ENCODE data around the gene ATOH8. TPM values are rescaled to one million over a fixed set of nuclear protein-coding genes. Genes with fewer than 3 reads are reported as not detected.

ATOH8 gene
- total RNA-seq, 1 experiment from 2014 or later = 0.20 TPM

DNA sequence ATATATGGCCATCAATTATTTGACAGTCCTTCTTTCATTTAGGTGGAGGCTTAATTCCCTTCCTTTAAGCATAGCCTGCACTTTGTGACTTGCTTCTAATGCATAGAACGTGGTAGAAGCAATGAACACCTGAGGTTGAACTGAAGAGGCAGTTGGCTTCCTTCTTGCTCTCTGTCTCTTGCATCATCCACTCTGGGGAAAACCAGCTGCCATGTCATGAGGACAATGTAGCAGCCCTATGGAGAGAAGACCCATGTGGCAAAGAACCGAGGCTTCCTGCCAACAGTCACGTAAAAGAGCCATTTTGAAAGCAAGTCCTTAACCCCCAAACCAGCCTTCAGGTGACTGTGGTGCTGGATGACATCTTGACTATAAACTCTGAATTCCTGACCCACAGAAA, 46.8 kb downstream of the ATOH8 start:
- Histone ChIP-seq H4K91ac (ENCODE audit: insufficient read length, low read depth, low read length) (no peak overlapping the region), H3K27ac (ENCODE audit: insufficient read length, low read depth, low read length) (no peak overlapping the region), H2AK5ac (ENCODE audit: insufficient read length, low read length) (no peak overlapping the region), H4K20me1 (ENCODE audit: control insufficient read depth, insufficient read depth, insufficient read length) (no peaks in the 10 kb centered on the region), H4K8ac (replicated peaks; ENCODE audit: insufficient read length, low read depth, low read length) (no peak overlapping the region), H3K23ac (ENCODE audit: insufficient read length, low read depth, low read length) (no peak overlapping the region), H3K56ac (ENCODE audit: insufficient read length, low read depth, low read length) (no peak overlapping the region), H3K14ac (ENCODE audit: insufficient read depth, low read length) (no peak overlapping the region), H3K4ac (ENCODE audit: low read depth, low read length) (no peak overlapping the region), H4K5ac (ENCODE audit: insufficient read length, low read depth, low read length) (no peak overlapping the region), H3K23me2 (ENCODE audit: insufficient read length, low read depth, low read length, poor library complexity, severe bottlenecking) (no peaks in the 10 kb centered on the region), H2BK12ac (ENCODE audit: insufficient read length, low read depth, low read length) (no peak overlapping the region), H2BK5ac (ENCODE audit: insufficient read length, low read length) (no peak overlapping the region), H3K18ac (ENCODE audit: insufficient read length, low read depth, low read length) (no peak overlapping the region), H3K27me3 (ENCODE audit: insufficient read depth, low read length) (no peaks in the 10 kb centered on the region; the same call in 1 of the 2 replicates), H3K79me2 (ENCODE audit: insufficient read depth, low read length) (no peaks in the 10 kb centered on the region), H2BK15ac (ENCODE audit: low read depth, low read length) (no peak overlapping the region), H3K9ac (ENCODE audit: extremely low read depth, insufficient read length, low read length) (no peak overlapping the region), H2BK20ac (ENCODE audit: low read depth, low read length, poor library complexity, severe bottlenecking) (no peak overlapping the region), H2AFZ (ENCODE audit: low read length) (no peak overlapping the region), H3K9me3 (ENCODE audit: control insufficient read depth, low read depth, low read length) (no peaks in the 10 kb centered on the region), H2BK120ac (ENCODE audit: low read depth, low read length, poor library complexity, severe bottlenecking) (no peak overlapping the region), H3K4me2 (ENCODE audit: insufficient read depth, insufficient read length, low read length) (no peak overlapping the region), H3T11ph (ENCODE audit: low read length) (no peak overlapping the region), H3K79me1 (ENCODE audit: insufficient read depth, low read depth, low read length, poor library complexity, severe bottlenecking) (no peaks in the 10 kb centered on the region), H3K4me1 (ENCODE audit: insufficient read depth, low read length) (no peaks in the 10 kb centered on the region)
- Mint-ChIP-seq H3K4me1 (peaks cover 6 to 9% of the 10 kb centered on the region in 2 experiments; a peak in 2 of 4 replicates), H3K27ac (no peak overlapping the region), H3K36me3 (ENCODE audit: insufficient read depth in 1 of 3, low read depth in 3 of 3) (no peaks in the 10 kb centered on the region; a peak in 1 of 7 replicates), H3K4me3 (no peak overlapping the region), H3K9me3 (peaks cover 0 to 4% of the 10 kb centered on the region in 2 experiments; a peak in 1 of 5 replicates), H3K27me3 (ENCODE audit: low read depth) (peaks cover 31% of the 10 kb centered on the region)
- WGBS (ENCODE audit: extremely low coverage, insufficient read length, low lambda C conversion rate) = no CpG with 5 or more reads among the region's 3 CpGs
- no peak for TF ChIP-seq CTCF (conservative IDR thresholded peaks at IDR 0.05)
- no peak for DNase-seq
